Gastroesophageal sphincter (tissue), 4 donors: Measurements from ENCODE around the gene NEK8. TPM values are rescaled to one million over a fixed set of nuclear protein-coding genes. Genes with fewer than 3 reads are reported as not detected.
"Not testable (repeated sequence)": the region's sequence is repeated elsewhere in the genome, so short reads cannot be mapped to it uniquely, and the experiment has no call there.

Experiments
- ATAC-seq: fragments of 150-250 bp; one replicate; pipeline ENCODE4 v1.9.1; 2016; ENCODE audit warnings: mild to moderate bottlenecking, moderate library complexity
- H3K27ac ChIP-seq, 4 donors: fragments of 200-600 bp; sonication (generic) in 3 of 4; 1 replicate in 3 of 4; 2 replicates in 1 of 4; pipeline ENCODE4 v1.5.1; 2016 to 2019
- H3K27me3 ChIP-seq: fragments of 200-600 bp; sonication (generic); one replicate; pipeline ENCODE4 v1.5.1; 2019
- H3K36me3 ChIP-seq, 2 donors: fragments of 200-600 bp; sonication (generic); one replicate each; pipeline ENCODE4 v1.5.1; 2019; ENCODE audit warnings: control low read depth in 1 of 2
- H3K4me1 ChIP-seq, 3 donors: fragments of 200-600 bp; sonication (generic); 1 replicate in 2 of 3; 2 replicates in 1 of 3; pipeline ENCODE4 v1.5.1; 2016 to 2019; ENCODE audit warnings: control low read depth in 2 of 3
- H3K4me3 ChIP-seq, 2 donors: fragments of 200-600 bp; sonication (generic); one replicate each; pipeline ENCODE4 v1.5.1; 2019; ENCODE audit warnings: mild to moderate bottlenecking in 1 of 2, moderate library complexity in 1 of 2
- H3K9me3 ChIP-seq, 3 donors: fragments of 200-600 bp; sonication (generic); one replicate each; pipeline ENCODE4 v1.5.1; 2017 to 2019; ENCODE audit warnings: control low read depth in 2 of 3
- CTCF ChIP-seq, 4 experiments: fragments of 200-600 bp in 2 of 4; fragments of 450-650 bp in 2 of 4; sonication (generic) in 1 of 4; IDR thresholded peaks; one replicate each; pipeline ENCODE4 v1.5.1; 2017 to 2019; ENCODE audit warnings: antibody characterized with exemption in 4 of 4, mild to moderate bottlenecking in 2 of 4, moderate library complexity in 2 of 4
- EP300 ChIP-seq: sonication (generic); formaldehyde crosslinking; IDR thresholded peaks from one replicate; pipeline ENCODE4 v1.6.1; 2017; ENCODE audit warnings: antibody characterized with exemption, mild to moderate bottlenecking
- POLR2A ChIP-seq, 2 donors: fragments of 450-650 bp; IDR thresholded peaks; one replicate each; pipeline ENCODE4 v1.6.1; 2017; ENCODE audit warnings: antibody characterized with exemption in 2 of 2, mild to moderate bottlenecking in 2 of 2, moderate library complexity in 1 of 2
- POLR2AphosphoS5 ChIP-seq: sonication (generic); formaldehyde crosslinking; IDR thresholded peaks from one replicate; pipeline ENCODE4 v1.6.1; 2017; ENCODE audit warnings: antibody characterized with exemption
- WGBS, 2 donors: methylation state at CpG; one replicate each; pipeline ENCODE4 v1.1.5; 2018; ENCODE audit warnings: low coverage in 1 of 2; 5-methylcytosine and 5-hydroxymethylcytosine counted together
- total RNA-seq, 4 donors: library from RNA; depleted of rRNA; stranded (reverse); fragments of >200 nt; gene quantifications; one replicate each; pipeline ENCODE4 v1.1.0, GENCODE V29; 2016

The NEK8 gene
- total RNA-seq, 4 donors from 2014 or later = 0.94 to 2.0 (median 1.8) TPM; not detected in 1

DNA sequence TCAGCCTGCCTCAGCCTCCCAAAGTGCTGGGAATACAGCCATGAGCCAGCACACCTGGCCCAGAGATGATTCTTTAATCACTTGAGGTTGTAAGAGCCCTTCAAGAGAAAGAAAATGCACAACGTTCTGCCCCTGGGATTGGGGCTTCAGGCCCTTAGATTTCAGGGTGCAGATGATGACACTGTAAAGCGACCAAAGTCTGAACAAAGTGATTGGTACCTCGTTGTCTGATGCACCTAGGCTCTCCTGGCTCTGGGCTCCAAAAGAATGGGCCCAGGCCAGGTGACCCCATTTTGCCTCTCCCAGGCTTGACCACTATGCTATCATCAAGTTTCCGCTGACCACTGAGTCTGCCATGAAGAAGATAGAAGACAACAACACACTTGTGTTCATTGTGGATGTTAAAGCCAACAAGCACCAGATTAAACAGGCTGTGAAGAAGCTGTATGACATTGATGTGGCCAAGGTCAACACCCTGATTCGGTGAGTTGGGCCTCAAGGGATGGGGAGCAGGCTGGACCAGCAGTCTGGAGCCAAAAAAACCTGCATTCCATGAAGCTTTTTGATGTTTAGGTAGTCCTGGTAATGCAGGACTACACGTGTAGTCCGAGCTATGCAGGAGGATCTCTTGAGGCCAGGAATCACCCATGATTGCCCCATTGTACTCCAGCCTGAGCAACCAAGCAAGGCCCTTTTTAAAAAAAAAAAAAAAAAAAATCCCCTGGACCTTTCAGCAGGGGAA lies 6.0 kb upstream of the NEK8 start:
- H3K27me3 ChIP-seq = no peaks in the 10 kb centered on the region
- peaks cover 4 to 82% (median 42%) of the 10 kb centered on the region in 3 donors for H3K4me1 ChIP-seq
- no peak overlapping the region for H3K27ac ChIP-seq
- no peak for ATAC-seq
- 38 to 44% methylated on average over 2 to 3 of the region's 7 CpGs for WGBS, 2 donors
- TF ChIP-seq POLR2A (IDR thresholded peaks at IDR 0.05) = no peak
- no peak for TF ChIP-seq CTCF (IDR thresholded peaks at IDR 0.05)
- no peak for TF ChIP-seq EP300
- no peak for TF ChIP-seq POLR2AphosphoS5
- H3K9me3 ChIP-seq = no peaks in the 10 kb centered on the region
- H3K36me3 ChIP-seq = peaks cover 0 to 39% of the 10 kb centered on the region in 2 donors
- H3K4me3 ChIP-seq = no peak overlapping the region

DNA sequence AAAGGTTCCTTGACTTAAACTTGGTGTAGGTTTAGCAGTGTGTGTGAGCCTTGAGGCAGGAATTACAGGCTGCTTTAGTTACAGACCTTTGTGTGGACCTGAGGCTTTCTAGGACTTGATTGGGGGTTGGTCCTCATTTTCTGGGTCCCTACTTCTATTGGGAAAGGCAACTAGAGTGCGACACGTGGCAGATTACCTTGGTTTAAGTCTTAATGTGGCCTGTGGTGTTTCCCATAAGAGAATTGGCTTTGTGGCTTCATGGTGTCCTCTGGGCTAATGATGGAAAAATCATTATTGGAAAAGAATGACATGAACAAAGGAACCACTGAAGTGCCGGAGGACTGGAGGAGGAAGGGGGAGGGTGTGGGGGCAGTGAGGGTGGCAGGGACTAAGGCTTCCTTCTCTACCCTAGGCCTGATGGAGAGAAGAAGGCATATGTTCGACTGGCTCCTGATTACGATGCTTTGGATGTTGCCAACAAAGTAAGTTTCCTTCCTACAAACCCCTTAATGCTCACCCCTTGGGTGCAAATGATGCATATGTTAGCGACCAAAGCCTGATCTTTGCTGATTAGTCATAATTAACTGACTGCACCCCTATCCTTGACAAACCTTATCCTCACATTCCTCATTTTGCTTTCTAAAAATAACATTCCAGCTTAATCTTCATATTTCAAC lies 5.3 kb upstream of the NEK8 start:
- H3K27ac ChIP-seq = no peak overlapping the region
- H3K4me1 ChIP-seq = peaks cover 4 to 82% (median 44%) of the 10 kb centered on the region in 3 donors
- no peaks in the 10 kb centered on the region for H3K27me3 ChIP-seq
- no peak for ATAC-seq
- H3K4me3 ChIP-seq = no peak overlapping the region
- H3K36me3 ChIP-seq = peaks cover 0 to 39% of the 10 kb centered on the region in 2 donors
- TF ChIP-seq POLR2A (IDR thresholded peaks at IDR 0.05) (no peak), EP300 (no peak), POLR2AphosphoS5 (no peak)
- 49 to 71% methylated on average over 3 to 5 of the region's 6 CpGs for WGBS, 2 donors
- no peaks in the 10 kb centered on the region for H3K9me3 ChIP-seq

- not testable (repeated sequence) for ATAC-seq, H3K27ac ChIP-seq, H3K27me3 ChIP-seq, H3K4me3 ChIP-seq, H3K9me3 ChIP-seq
- peaks cover 0 to 39% of the 10 kb centered on the region in 2 donors for H3K36me3 ChIP-seq
- peaks cover 4 to 76% (median 37%) of the 10 kb centered on the region in 3 donors for H3K4me1 ChIP-seq
- 38 to 47% methylated on average over 2 to 3 of the region's 4 CpGs for WGBS, 2 donors
Measured at GRCh38 chr17:28723836-28724499, 4.6 kb upstream of the NEK8 start.

GRCh38 chr17:28724500-28725165 lies 4.0 kb upstream of the NEK8 start:
- ATAC-seq = no peak
- Histone ChIP-seq H3K9me3 (no peaks in the 10 kb centered on the region), H3K27me3 (no peaks in the 10 kb centered on the region), H3K36me3 (peaks cover 0 to 39% of the 10 kb centered on the region in 2 donors), H3K4me1 (peaks cover 4 to 77% (median 35%) of the 10 kb centered on the region in 3 donors), H3K27ac (peak overlapping the region in 2 of 4 donors; percentile 97 to 100), H3K4me3 (no peak overlapping the region)
- TF ChIP-seq POLR2AphosphoS5 (no peak), POLR2A (IDR thresholded peaks at IDR 0.05) (no peak), CTCF (IDR thresholded peaks at IDR 0.05) (no peak), EP300 (no peak)
- WGBS, 2 donors = 53 to 62% methylated on average over 7 to 8 of the region's 10 CpGs

DNA sequence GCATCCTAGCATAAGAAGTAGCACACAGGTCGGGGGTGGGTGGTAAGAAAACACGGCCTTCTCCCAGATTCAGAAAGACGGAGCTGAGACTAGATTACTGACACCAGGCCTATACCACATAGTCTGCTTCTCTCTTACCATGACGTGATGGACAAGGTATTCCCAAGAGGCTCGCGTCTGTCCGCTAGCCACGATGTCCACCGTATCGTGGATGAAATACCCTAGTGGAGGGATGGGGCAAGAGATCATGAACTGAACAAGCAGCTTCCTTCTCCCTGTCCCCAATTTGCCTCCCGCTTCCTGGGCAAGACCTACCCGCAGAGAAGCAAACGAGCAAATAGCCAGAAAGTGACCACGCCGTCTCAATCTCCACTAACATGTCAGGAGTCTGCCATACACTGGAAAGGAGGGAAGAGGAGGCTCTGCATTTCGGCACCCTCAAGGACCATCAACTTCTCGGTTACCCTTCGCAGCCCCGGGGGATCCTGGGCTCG lies 3.4 kb upstream of the NEK8 start:
- Histone ChIP-seq H3K4me1 (peaks cover 4 to 76% (median 35%) of the 10 kb centered on the region in 3 donors), H3K27me3 (no peaks in the 10 kb centered on the region), H3K9me3 (no peaks in the 10 kb centered on the region), H3K36me3 (peaks cover 0 to 39% of the 10 kb centered on the region in 2 donors), H3K4me3 (peak overlapping the region in 1 of 2 donors; percentile 79), H3K27ac (peak overlapping the region in 3 of 4 donors; percentile 95 to 100 (median 97))
- WGBS, 2 donors = 23 to 58% methylated on average over 3 to 15 of the region's 20 CpGs
- no peak for TF ChIP-seq EP300
- TF ChIP-seq CTCF (IDR thresholded peaks at IDR 0.05) = no peak
- TF ChIP-seq POLR2AphosphoS5 = no peak
- TF ChIP-seq POLR2A (IDR thresholded peaks at IDR 0.05) = no peak
- ATAC-seq = no peak
